Mucosa of descending colon (tissue), 3 donors: Measurements from ENCODE around the gene RAB37. TPM values are rescaled to one million over a fixed set of nuclear protein-coding genes. Genes with fewer than 3 reads are reported as not detected.

ENCODE experiments used
- ATAC-seq: fragments of 200-7000 bp; cut with Tn5 transposase; one replicate; pipeline ENCODE4 v1.9.1; 2020; ENCODE audit warnings: mild to moderate bottlenecking, moderate library complexity
- DNase-seq, 3 donors: peaks; one replicate each; pipeline ENCODE4 v3.0.0-alpha.2; 2020
- H3K36me3 ChIP-seq: fragments of 200-600 bp; one replicate; pipeline ENCODE4 v1.8.0; 2021; ENCODE audit warnings: low read depth, mild to moderate bottlenecking
- H3K4me1 ChIP-seq: fragments of 200-600 bp; one replicate; pipeline ENCODE4 v1.8.0; 2021; ENCODE audit warnings: low read depth, mild to moderate bottlenecking
- H3K4me3 ChIP-seq: fragments of 200-600 bp; one replicate; pipeline ENCODE4 v1.8.0; 2021; ENCODE audit warnings: mild to moderate bottlenecking
- H3K9me3 ChIP-seq: fragments of 200-600 bp; one replicate; pipeline ENCODE4 v1.8.0; 2021; ENCODE audit warnings: mild to moderate bottlenecking
- CTCF ChIP-seq: fragments of 200-600 bp; IDR thresholded peaks from one replicate; pipeline ENCODE4 v1.8.0; 2022; ENCODE audit warnings: antibody characterized with exemption, mild to moderate bottlenecking
- intact Hi-C, 2 donors: fragments of 100-400 bp; cut with DNase I in 1 of 2; cut with micrococcal nuclease in 1 of 2; formaldehyde crosslinking; loops; one replicate each; pipeline versions ENCODE4 v1.11.0 to v1.11.1; 2022; cut with DNase I, micrococcal nuclease
- total RNA-seq, 3 donors: library from RNA; stranded (reverse); fragmentation: NEBNext Ultra II Directional in 2 of 3; extraction: Animal tissue kit (Norgen Biotek cat#: 25700) in 2 of 3; gene quantifications; one replicate each; pipeline versions ENCODE4 v1.2.1 to v1.2.4, GENCODE V29; 2021 to 2023
- donor health status: DM: no; HTN: no; CAD: no; lungs with moderate emphysema.
- donor health status: DM: no; HTN: no; CAD: no.
- donor health status: DM: no; HTN: yes; CAD: no.

The RAB37 gene
- total RNA-seq, 3 donors from 2014 or later, result 4.3 to 9.8 (median 9.0) TPM

- H3K36me3 ChIP-seq, result no peaks in the 10 kb centered on the region
- ATAC-seq (no peak), DNase-seq (no peak)
- peak overlapping the region; percentile 94 for H3K4me3 ChIP-seq
- H3K9me3 ChIP-seq, result no peaks in the 10 kb centered on the region
- intact Hi-C loops, result no loop called here
- no peak for TF ChIP-seq CTCF
- H3K4me1 ChIP-seq, result peaks cover 34% of the 10 kb centered on the region
These were observed 12.9 kb downstream of the RAB37 start for GRCh38 chr17:74750039-74750326.

DNA sequence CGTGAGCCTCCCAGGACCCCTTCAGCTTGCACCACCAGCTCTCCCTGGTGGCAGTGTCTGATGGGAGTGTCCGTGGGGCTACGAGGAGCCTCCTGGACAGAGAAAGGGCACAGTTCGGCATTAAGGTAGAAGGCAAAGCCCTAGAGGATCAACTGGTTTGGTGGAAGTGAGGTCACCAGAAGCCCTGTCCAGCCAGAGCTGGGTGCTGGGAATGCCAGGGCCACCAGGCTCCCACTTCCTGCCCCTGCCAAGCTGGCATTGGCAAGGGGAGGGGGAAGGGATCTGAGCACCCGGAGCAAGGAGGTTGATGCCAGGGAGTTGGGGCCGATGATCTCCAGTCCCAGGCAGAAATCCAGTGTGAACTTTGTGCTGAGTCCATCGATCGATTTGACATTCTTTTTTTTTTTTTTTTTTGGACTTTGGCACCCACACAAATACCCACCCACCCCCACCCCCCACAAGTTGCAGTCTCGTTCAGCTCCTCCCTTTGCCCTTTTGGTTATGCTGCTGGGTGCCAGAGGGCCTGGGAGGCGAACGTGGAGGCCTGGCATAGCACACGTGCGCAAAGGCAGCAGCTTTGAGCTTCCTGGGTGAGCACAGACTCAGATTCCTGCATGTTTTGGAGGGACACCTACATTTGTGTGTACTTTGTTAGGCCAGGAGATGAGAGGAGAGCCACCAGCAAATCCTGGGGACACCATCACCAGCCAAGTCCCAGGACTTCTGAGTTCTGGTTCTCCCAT is 13.4 kb downstream of the RAB37 start:
- peak in 2 of 3 donors; percentile 66 to 75 for DNase-seq
- intact Hi-C loops, result no loop called here
- Histone ChIP-seq H3K4me1 (peaks cover 31% of the 10 kb centered on the region), H3K36me3 (no peaks in the 10 kb centered on the region), H3K9me3 (no peaks in the 10 kb centered on the region), H3K4me3 (no peak overlapping the region)
- ATAC-seq, result peak; percentile 19
- TF ChIP-seq CTCF, result no peak

GRCh38 chr17:74752415-74752814 is 15.4 kb downstream of the RAB37 start:
- intact Hi-C loops, result no loop called here
- DNase-seq, result no peak
- H3K9me3 ChIP-seq, result no peaks in the 10 kb centered on the region
- peaks cover 34% of the 10 kb centered on the region for H3K4me1 ChIP-seq
- no peak for ATAC-seq
- no peak for TF ChIP-seq CTCF
- H3K4me3 ChIP-seq, result no peak overlapping the region
- H3K36me3 ChIP-seq, result no peaks in the 10 kb centered on the region

- DNase-seq (no peak), ATAC-seq (no peak)
- no peaks in the 10 kb centered on the region for H3K9me3 ChIP-seq
- peaks cover 34% of the 10 kb centered on the region for H3K4me1 ChIP-seq
- no peak overlapping the region for H3K4me3 ChIP-seq
- intact Hi-C loops, result no loop called here
- no peaks in the 10 kb centered on the region for H3K36me3 ChIP-seq
- TF ChIP-seq CTCF, result no peak
These were observed 15.9 kb downstream of the RAB37 start for GRCh38 chr17:74752822-74753401.

- no peak for TF ChIP-seq CTCF
- H3K9me3 ChIP-seq, result no peaks in the 10 kb centered on the region
- no peak for ATAC-seq
- DNase-seq, result no peak
- no peak overlapping the region for H3K4me3 ChIP-seq
- peaks cover 51% of the 10 kb centered on the region for H3K4me1 ChIP-seq
- intact Hi-C loops, result no loop called here
- no peaks in the 10 kb centered on the region for H3K36me3 ChIP-seq
These were observed 17.8 kb downstream of the RAB37 start for GRCh38 chr17:74754832-74755231.
